ENCODE data around the gene TGFBR1.

Gene TGFBR1

GRCh38 chr9:99141849-99142248, 36.9 kb downstream of the TGFBR1 start:
- no peak overlapping the region for H3K4me3 ChIP-seq (ENCODE audit: low read depth, low read length)
- no peak for TF ChIP-seq CTCF (IDR thresholded peaks at IDR 0.05; ENCODE audit: borderline replicate concordance, insufficient read depth, low read depth, low read length)

- no peak overlapping the region for H3K4me3 ChIP-seq (ENCODE audit: low read depth, low read length)
Measured at GRCh38 chr9:99142275-99142674, 37.4 kb downstream of the TGFBR1 start.

GRCh38 chr9:99143655-99144054, 38.7 kb downstream of the TGFBR1 start:
- no peak overlapping the region for H3K4me3 ChIP-seq (ENCODE audit: low read depth, low read length)
- TF ChIP-seq CTCF (IDR thresholded peaks at IDR 0.05; ENCODE audit: borderline replicate concordance, insufficient read depth, low read depth, low read length) = no peak

More at GRCh38 chr9:99142275-99142674, 37.4 kb downstream of the TGFBR1 start:
- no peak for TF ChIP-seq CTCF (IDR thresholded peaks at IDR 0.05; ENCODE audit: borderline replicate concordance, insufficient read depth, low read depth, low read length)

- no peak overlapping the region for H3K4me3 ChIP-seq (ENCODE audit: low read depth, low read length)
- TF ChIP-seq CTCF (IDR thresholded peaks at IDR 0.05; ENCODE audit: borderline replicate concordance, insufficient read depth, low read depth, low read length) = no peak
Measured at GRCh38 chr9:99144966-99145365, 40.1 kb downstream of the TGFBR1 start.

- no peak for TF ChIP-seq CTCF (IDR thresholded peaks at IDR 0.05; ENCODE audit: borderline replicate concordance, insufficient read depth, low read depth, low read length)
- no peak overlapping the region for H3K4me3 ChIP-seq (ENCODE audit: low read depth, low read length)
Measured at GRCh38 chr9:99146574-99146973, 41.7 kb downstream of the TGFBR1 start.

GRCh38 chr9:99147177-99147576, 42.3 kb downstream of the TGFBR1 start:
- no peak for TF ChIP-seq CTCF (IDR thresholded peaks at IDR 0.05; ENCODE audit: borderline replicate concordance, insufficient read depth, low read depth, low read length)

GRCh38 chr9:99150451-99151171, 45.7 kb downstream of the TGFBR1 start:
- TF ChIP-seq CTCF (IDR thresholded peaks at IDR 0.05; ENCODE audit: borderline replicate concordance, insufficient read depth, low read depth, low read length) = no peak

More at GRCh38 chr9:99147177-99147576, 42.3 kb downstream of the TGFBR1 start:
- no peak overlapping the region for H3K4me3 ChIP-seq (ENCODE audit: low read depth, low read length)

More at GRCh38 chr9:99150451-99151171, 45.7 kb downstream of the TGFBR1 start:
- no peak overlapping the region for H3K4me3 ChIP-seq (ENCODE audit: low read depth, low read length)

Measured in GM12875 (cell line).